DMS 273 (cell line): Measurements from ENCODE around the gene ADARB2.

Experiments
- DNase-seq: peaks from one replicate; lab custom pipeline; 2025; ENCODE audit not compliant: unreplicated experiment; lab: John Stamatoyannopoulos, UW

Gene ADARB2

DNA sequence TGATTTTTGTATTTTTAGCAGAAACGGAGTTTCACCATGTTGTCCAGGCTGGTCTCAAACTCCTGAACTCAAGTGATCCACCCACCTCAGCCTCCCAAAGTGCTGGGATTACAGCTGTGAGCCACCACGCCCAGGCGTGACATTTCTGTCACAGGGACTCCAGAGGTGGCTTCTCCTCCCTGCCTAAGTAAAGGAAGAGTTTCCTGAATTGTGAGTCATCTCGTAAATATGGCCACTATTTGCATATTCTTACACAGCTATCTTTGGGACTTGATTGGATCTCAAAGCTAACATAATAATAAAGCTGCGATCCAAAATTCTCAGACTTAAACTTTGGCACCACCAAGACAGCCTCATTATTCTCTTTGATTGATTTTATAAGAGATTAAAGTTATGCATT lies 50.1 kb downstream of the ADARB2 start:
- DNase-seq, result no peak

DNA sequence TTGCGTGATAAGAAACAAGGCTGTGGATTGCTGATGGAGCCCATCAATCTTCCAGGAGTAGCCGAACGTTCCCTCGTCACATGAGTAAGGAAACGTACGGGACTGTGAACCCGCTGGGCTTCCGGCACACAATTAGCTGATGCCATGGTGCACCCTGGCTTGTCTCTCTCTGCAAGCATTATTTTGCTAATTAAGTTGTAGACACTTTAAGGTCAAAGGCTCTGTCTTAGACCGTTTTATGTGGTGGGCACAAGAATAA lies 50.9 kb downstream of the ADARB2 start:
- no peak for DNase-seq

DNA sequence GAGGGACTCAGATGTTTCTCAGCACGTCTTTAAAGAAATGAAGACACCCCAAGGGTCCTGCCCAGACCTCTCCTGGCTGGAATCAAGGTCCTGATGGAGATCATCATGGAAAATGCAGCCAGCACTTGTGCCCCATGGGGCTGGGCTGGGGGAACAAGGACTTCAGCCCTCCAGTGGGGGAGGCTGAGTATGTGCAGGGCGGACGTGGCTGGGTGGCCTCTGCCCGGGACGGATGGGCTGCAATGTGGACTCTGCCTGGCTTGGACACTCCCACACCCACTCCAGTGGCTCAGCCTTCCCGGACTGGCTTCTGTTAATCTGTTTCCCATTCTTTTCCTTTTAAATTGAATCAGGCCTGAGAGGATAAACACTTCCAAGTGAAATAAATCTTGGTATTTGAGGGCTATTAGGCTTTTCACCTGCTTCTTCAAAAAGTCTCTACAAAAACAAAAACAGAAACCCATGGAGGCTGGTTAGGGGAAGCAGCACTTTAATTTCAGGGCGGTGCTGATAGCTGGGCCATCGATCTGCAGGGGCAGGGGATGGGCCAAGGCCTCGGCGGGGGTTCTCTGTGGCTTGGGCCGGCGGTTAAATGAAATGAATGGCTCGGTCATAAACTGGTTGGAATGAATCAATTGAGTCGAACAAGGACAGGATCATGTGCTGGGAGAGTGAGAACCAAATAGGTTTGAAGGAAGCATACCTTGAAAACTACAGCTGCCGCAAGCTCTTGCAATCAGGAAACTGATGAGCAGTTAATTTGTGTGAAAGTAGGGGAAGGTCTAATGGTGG lies 51.4 kb downstream of the ADARB2 start:
- DNase-seq, result no peak

DNA sequence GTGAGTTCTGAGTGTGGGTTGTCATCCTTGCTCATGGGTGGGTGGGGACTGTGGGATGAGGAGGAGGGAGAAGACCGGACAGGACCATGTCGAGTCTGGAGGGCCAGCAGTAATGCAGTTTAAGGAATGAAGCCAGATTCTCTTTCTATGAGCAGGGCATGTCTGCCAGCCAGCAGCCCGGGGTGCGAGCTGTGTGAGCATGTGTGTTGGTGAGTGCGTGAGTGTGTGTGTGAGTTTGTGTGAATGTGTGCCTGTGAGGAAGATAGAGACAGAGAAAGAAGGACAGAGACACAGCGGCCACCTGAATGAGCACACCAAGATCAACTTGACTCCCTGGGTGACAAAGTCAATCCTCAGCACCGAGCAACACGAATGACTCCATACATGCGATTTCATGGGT lies 52.3 kb downstream of the ADARB2 start:
- DNase-seq, result no peak

DNA sequence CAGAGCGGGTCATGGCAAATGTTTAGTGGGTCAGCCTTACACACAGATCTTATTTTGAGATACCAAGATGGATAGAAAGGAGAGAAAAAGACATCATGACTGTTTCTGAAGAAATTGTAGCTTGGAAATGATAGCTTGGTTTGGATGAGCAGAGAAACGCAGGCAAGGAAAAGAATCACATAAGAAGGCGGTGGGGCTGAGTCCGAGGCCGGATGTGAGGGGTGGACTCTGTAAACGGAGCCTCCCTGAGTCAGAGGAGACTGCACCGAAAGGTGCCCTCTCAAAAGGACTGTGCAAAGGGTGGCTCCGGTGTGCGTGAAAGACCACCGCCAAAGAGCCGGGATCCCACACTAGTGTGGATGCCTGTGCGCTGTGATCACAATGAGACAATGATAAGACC lies 53.7 kb downstream of the ADARB2 start:
- no peak for DNase-seq

DNA sequence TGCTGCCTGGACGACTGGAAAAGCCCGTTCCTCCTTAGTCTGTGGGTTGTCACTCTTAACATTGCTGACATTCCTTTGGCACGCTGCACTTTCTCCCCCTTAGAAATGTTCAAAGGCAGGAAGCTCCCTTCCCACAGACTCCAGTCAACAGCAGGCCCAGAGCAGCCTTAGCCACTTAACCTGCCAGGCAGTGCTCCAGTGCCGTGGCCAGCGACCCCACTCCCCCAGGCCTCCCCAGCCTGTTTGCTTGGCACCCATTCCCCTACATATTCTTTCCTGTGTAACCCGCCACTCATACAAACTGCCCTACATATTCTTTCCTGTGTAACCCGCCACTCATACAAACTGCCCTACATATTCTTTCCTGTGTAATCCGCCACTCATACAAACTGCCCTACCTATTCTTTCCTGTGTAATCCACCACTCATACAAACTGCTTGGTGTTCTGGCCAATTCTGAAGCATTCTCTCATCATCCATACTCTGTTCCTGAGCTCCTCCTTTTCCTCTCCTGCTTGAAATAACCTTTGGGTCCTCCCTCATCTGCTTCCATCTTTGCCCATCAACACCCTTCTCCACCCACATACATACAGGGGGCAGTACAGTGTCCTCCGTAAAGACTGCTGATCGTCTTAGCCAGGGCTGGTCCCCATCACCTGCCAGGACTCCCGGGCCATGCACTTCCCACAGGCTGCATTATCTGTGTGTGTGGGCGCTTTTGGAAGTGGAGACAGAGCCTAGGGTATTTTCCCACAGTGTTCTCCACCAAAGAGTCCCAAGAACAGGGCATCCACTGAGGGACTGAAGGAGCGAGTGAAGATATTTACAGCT lies 57.3 kb downstream of the ADARB2 start:
- no peak for DNase-seq

DNA sequence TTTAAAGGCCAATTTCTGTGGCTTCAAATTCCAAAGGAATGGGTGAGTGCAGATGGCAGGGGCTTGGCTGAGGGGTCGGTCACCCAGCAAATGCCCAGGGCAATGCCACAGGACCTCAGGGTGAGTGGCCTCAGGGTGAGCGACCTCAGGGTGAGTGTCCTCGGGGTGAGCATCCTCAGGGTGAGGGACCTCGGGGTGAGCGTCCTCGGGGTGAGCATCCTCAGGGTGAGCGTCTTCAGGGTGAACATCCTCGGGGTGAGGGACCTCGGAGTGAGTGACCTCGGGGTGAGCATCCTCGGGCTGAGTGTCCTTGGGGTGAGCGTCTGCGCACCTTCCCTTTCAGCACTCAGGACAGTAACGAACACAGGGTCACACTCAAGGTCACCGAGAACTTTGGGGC lies 59.2 kb downstream of the ADARB2 start:
- no peak for DNase-seq

DNA sequence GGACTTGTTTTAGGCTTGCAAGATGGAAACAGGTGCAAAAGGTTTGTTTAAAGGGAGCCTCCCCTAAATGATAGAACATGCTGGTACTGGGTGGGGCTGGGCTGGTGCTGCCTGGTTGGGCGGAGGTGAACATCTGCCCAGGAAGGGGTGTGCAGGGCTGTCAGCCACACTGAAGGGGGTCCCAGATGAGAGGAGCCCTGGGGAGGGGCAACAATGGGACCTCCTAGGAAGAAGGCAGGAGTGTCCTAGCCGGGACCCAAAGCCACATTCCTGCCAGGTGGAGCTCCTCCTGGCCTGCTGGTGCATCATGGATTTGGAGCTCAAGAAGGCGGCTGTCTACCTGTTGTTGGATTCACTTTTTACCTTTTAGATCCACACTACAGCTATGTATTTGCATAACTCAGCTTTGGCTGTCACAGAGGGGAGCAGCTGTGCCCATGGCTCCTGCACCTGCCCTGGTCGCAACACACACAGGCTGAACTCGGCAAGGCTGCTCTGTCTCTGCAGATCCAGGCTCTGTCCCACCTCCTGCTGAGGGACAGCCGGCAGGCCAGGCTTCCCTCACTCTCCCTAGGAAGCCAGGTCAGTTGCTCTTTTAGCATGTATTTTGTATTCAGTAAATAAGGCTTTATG lies 59.9 kb downstream of the ADARB2 start:
- no peak for DNase-seq

DNA sequence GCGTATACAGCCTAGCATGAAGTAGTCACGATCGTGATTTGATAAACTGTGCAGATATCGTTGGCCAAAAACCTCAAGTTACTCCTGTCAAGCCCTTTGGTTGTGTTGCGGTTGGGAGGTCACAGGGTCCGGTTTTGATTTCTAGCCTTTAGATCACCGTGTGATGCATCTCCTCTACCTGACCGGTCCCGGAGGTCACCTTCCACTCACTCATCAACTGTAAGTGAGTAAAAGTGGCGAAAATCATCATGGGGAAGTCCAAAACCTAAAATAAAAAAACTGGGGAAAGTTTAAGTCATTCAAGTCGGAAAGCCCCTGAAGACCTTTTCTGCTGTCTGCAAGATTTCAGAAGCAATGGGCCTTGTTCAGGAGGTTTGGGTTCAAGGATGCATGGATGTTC lies 62.8 kb downstream of the ADARB2 start:
- DNase-seq, result no peak

DNA sequence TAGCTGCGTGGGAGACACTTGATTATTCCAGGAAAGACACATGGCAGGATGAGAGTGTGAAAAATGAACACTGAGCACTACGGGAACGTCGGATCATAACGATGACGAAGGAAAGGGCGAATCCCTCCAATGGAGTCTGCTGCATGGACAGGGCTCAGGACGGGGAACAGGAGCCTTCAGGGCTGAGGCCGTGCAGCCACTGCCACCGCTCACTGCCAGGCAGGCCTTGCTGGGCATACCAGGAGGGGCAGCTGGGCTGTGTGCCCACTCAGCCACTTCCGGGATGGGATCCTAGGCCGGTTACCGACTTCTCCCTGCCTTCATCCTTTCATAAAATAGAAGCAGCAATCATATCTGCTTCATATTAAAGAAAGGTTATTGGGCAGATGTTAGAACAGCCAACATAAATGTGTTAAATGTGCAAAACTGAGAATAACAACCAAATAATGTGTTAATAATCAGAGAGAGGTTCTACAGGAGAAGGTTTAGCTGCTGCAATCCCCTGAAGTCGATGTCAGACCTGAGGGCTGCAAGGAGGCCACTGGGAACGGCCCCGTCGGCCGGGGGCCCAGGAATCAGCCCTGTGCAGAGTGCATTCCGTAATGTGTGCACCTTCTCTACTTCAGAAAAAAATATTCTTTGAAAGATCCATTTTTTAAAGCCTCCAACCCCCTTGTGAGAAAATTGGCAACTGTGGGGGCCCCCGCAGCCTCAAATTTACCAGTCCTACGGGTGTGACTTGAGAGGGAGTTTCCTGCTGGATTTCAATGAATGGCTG lies 63.6 kb downstream of the ADARB2 start:
- DNase-seq, result no peak

DNA sequence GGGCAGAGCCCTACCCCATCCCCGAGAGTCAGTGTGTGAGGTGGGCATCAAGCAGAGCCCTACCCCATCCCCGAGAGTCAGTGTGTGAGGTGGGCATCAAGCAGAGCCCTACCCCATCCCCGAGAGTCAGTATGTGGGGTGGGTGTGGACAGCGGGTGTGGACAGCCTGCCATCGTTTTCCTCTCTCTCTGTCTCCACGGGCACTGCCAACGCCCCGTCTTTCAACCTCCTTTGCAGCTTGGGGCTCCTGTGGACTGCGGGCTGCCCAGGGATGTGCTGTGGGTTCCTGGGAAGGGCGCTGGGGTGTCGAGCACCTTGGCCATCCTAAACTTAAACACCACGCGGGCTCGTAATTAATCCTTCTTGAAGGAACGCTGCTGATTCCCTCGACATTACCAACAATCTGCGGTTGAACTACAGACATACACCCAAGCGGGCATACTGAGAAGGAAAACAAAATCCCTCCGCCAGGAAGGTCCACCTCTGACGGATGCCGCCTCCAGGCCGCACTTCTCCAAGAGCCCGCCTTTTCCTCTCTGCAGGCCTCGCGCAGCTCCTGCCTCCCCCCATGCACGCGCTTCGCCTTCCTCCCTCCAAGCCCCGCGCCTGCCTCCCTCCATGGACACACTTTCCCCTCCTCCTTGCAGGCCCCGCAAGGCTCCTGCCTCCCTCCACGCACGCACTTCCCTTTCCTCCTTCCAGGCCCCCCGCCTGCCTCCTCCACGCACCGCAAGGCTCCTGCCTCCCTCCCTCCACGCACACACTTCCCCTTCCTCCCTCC lies 65.1 kb downstream of the ADARB2 start:
- DNase-seq, result no peak

DNA sequence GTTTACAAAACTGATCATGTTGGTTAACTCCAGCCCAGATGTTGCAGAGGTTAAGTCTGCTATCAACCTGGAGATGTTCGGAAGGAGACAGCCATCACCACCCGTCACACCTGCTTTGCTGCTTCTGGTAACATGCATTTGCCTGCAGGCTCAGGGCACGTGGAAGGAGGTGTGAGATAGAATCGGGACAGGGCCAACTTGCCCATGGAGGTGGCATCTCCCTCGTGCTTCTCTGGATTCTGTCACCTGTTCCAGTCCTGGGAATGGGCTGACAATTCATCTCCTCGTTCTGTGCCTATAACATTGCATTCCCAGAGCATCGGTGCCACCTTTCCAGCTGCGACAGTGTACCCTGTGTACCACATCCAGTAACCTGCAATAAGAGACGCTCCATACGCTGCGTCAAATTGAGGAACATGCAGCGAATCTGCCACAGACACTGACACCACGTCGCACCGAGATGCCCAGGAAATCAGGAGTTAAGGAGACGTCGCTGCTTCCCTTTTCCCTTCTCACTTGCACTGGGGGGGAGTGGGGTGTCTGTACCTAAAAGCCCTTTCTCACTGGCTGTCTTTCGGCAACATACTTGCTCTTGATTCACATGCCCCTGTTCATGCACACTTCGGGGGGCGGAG lies 65.8 kb downstream of the ADARB2 start:
- DNase-seq, result no peak

DNA sequence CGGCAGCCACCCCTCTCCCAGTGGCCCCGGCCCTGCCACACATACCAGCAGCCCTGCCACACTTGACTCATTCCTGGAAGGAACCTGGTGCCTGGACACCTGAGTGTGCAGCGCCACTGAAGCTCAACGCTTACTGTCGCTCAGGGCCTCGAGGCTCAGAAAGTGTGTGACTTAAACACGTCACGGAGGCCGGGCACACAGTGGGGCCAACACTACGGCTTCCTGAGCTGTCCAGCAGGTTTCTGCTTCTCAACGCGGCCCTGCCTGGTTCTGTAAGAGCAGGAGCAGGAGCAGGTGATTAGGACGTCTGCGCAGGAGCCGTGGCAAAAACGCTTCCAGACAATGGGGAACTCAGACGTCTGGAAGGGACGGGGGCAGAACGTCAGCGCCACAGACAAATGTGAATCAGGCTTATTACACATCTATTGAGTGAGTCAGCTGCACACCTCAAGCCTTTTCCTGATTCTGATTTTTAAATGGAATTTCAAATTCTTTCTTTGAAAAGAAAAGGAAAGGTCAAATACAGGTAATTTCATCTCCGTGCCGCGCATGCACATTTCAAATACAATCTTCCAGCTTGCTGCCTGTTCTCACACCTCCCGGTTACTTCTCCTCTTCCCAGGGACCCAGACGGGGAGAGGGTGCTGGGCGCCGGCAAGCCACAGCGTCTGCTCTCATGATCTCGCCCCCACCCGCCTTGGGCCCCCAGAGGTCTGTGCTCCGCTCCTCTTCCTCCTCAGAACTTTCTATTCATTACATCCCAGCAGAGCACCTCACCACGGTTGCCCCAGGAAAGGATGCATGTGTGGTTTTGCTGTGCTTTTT lies 66.6 kb downstream of the ADARB2 start:
- no peak for DNase-seq

DNA sequence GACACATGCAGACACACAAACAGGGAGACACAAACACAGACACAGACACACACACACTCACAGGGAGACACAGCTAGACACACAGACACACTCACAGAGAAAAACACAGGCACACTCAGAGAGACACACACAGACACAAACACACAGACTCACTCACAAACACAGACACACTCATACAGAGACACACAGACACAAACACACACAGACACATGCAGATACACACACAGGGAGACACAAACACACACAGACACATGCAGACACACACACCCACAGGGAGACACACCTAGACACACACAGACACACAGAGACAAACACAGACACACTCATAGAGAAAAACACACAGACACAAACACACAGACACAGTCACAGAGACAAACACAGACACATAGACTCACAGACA lies 67.9 kb downstream of the ADARB2 start:
- no peak for DNase-seq

DNA sequence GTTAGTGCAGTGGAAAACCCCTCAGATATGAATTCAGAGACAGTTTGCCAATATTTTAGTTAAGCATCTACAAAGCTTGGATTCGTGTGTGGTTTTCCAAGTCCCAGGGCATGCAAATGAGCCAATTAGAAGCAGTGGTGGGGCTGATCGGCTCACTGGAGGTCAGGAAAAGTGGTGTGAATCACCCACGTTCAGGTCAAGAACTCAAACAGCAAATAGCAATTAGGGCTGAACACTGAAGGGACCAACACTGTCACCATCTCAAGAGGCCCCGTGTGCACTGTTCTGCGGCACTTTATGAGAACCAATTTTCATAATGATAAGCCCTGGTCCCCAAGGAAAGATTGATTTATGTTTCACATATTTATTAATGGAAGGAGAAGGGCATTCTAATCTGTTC lies 68.9 kb downstream of the ADARB2 start:
- DNase-seq, result no peak

DNA sequence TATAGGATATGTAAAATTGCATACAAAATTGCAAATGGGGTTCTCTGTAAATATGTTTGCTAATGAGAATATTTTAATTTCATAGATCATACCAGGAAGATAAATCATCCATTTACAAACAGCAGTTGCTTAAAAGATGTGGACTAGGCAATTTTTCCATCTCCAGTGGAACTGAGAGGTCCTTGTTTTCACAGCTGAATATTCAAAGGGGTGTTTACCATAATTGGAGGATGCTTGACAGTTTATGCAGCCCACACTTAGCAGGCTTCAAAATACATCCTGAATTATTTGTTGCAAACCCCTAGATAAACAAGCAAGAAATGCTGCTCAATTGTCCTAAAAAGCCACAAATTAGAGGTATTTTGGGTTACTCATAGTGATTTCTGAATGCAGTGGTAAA lies 69.9 kb downstream of the ADARB2 start:
- DNase-seq, result no peak

DNA sequence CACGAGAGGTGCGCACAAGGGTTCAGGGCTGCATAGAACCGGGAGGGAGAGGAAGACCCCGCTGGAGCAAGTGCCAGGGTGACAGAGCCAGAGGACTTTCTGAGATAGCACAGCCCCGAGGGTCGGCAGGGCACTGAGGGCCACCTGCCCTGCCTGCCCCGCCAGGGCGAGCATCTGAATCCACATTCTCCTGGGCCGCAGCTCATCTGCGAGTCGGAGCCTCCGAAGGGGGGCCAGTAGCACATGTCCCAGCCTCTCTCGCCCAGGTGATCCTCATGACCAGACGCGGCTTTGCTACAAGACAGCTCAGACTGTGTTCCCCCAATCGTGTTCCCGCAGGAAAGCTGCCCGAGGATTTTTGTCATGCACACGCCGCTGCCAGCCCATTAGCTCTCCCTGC lies 71.2 kb downstream of the ADARB2 start:
- DNase-seq, result no peak

DNA sequence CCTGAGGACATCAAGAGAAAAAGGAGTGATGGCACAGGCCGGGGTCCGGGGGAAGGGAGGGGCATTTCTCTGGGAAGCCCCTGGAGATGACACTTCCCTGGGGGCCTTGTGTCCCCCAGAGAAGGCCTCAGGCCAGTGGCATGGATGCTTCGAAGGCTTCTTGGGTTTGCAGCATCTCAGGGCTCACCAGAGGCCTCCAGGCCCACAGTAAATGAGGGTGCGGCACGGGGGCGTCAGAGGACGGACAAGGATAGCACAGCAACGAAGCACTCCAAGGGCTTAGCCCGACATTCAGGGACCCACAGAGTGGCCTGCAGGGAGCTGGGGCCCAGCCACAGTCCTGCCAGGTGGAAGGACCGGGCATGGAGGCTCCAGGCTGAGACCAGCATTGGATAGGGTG lies 71.6 kb downstream of the ADARB2 start:
- DNase-seq, result no peak

DNA sequence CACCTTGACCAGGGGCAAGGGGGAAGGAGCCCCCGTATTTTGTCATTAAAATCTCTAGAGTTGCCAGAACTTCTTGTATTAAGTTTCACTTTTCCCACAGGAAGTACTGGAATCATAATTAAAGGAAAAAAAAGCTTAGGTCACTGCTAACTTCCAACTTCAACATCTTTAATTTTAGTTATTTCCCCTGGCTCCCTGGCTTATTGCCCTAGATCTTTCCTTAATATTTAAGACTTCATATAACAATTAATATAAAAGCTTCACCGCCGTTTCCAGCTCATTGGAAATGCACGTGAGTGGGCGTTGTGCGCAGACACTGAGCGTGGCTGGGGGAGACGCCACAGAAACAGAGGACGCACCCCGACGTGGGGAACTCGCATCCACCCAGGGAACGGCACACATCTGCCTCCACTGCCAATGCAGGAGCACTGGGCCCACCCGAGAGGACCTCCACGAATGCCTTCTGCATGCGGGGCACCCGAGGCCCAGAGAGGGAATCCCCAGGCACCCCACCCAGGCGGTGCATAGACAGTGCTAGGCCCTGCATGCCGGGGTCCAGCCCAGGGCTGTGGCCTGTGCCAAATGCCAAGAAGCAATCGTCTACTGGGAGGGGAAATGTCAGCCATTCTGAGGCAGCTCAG lies 72.2 kb downstream of the ADARB2 start:
- DNase-seq, result no peak
